Measurements from ENCODE around the gene SLC25A48. TPM values are rescaled to one million over a fixed set of nuclear protein-coding genes. Genes with fewer than 3 reads are reported as not detected.

SLC25A48 gene
- total RNA-seq, 1 experiment from 2014 or later, result not detected

DNA sequence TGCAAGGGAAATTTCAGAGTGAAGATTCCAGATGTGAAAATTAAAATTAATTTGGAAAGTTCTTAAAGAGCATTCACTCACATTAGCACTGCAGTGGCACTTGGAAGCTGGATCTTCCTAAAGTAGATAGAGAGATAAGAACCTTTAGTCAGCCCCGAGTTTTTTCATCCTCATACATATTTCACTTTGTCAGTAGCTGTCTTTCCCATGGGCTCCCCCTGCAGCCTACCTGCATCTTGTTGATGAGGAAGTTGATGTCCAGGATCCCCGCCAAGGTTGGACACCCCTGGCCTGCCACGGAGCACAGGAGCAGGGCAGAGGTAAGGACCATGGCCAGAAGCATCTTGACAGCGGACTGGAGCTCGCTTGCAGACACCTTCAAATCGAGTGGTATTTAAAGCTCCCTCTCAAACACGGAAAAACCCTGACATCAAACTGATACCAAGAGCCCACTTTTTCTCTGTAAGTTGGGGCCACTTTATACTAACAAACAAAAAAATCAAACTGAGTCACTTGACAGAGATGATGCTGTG, 61.1 kb downstream of the SLC25A48 start, which contains the start of gene IL9:
Gene IL9, minus strand, starts transcription at position 368 of the 533 bp plus-strand sequence. Its CDS starts 25 bp downstream, at position 343.
- intact Hi-C loops (cut with micrococcal nuclease; ENCODE audit: unreplicated experiment) (no loop called here), in situ Hi-C loops (cut with HindIII; ENCODE audit: low pct_unique_long_range_greater_than_20kb, low sequenced_read_pairs) (no loop called here)
- no peak for ATAC-seq
- TF ChIP-seq POLR2AphosphoS5 (IDR thresholded peaks at IDR 0.05; ENCODE audit: low read depth, low read length), result no peak
- TF ChIP-seq, protein P1, sequence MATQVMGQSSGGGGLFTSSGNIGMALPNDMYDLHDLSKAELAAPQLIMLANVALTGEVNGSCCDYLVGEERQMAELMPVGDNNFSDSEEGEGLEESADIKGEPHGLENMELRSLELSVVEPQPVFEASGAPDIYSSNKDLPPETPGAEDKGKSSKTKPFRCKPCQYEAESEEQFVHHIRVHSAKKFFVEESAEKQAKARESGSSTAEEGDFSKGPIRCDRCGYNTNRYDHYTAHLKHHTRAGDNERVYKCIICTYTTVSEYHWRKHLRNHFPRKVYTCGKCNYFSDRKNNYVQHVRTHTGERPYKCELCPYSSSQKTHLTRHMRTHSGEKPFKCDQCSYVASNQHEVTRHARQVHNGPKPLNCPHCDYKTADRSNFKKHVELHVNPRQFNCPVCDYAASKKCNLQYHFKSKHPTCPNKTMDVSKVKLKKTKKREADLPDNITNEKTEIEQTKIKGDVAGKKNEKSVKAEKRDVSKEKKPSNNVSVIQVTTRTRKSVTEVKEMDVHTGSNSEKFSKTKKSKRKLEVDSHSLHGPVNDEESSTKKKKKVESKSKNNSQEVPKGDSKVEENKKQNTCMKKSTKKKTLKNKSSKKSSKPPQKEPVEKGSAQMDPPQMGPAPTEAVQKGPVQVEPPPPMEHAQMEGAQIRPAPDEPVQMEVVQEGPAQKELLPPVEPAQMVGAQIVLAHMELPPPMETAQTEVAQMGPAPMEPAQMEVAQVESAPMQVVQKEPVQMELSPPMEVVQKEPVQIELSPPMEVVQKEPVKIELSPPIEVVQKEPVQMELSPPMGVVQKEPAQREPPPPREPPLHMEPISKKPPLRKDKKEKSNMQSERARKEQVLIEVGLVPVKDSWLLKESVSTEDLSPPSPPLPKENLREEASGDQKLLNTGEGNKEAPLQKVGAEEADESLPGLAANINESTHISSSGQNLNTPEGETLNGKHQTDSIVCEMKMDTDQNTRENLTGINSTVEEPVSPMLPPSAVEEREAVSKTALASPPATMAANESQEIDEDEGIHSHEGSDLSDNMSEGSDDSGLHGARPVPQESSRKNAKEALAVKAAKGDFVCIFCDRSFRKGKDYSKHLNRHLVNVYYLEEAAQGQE (IDR thresholded peaks at IDR 0.05; ENCODE audit: insufficient read depth in 1 of 2, low read depth in 2 of 2, low read length in 1 of 2), result no peak
- TF ChIP-seq TCF7L2 (IDR thresholded peaks at IDR 0.05; ENCODE audit: low read depth, low read length), result no peak
- TF ChIP-seq, protein P2, sequence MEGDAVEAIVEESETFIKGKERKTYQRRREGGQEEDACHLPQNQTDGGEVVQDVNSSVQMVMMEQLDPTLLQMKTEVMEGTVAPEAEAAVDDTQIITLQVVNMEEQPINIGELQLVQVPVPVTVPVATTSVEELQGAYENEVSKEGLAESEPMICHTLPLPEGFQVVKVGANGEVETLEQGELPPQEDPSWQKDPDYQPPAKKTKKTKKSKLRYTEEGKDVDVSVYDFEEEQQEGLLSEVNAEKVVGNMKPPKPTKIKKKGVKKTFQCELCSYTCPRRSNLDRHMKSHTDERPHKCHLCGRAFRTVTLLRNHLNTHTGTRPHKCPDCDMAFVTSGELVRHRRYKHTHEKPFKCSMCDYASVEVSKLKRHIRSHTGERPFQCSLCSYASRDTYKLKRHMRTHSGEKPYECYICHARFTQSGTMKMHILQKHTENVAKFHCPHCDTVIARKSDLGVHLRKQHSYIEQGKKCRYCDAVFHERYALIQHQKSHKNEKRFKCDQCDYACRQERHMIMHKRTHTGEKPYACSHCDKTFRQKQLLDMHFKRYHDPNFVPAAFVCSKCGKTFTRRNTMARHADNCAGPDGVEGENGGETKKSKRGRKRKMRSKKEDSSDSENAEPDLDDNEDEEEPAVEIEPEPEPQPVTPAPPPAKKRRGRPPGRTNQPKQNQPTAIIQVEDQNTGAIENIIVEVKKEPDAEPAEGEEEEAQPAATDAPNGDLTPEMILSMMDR (IDR thresholded peaks at IDR 0.05), result no peak
- no peak for TF ChIP-seq SIN3A (IDR thresholded peaks at IDR 0.05; ENCODE audit: borderline replicate concordance, insufficient read depth, low read depth, low read length)
- no TSS peak for BruUV-seq (replicated peaks)
- Histone ChIP-seq H3K9me3 (ENCODE audit: control insufficient read depth, insufficient read depth, low read depth, low read length) (no peaks in the 10 kb centered on the region), H3K27me3 (ENCODE audit: control insufficient read depth, insufficient read depth, low read length) (no peaks in the 10 kb centered on the region), H3K27ac (ENCODE audit: low read length) (no peak within 1 kb of the TSS), H3K4me1 (ENCODE audit: control insufficient read depth, insufficient read depth, low read length) (no peaks in the 10 kb centered on the region), H3K36me3 (ENCODE audit: control insufficient read depth, insufficient read depth, low read length) (no peaks in the 10 kb centered on the region), H3K4me3 (ENCODE audit: low read depth in 2 of 2, low read length in 2 of 2) (no peak within 1 kb of the TSS)
- ChIA-PET POLR2A (interaction anchor here (0.7 kb wide), 1 partner anchor 9 kb away, joined by 3 read pairs; no protein-coding TSS in a partner anchor), CTCF (interaction anchor here (0.6 kb wide), 1 partner anchor 1425 kb away, joined by 5 read pairs; no protein-coding TSS in a partner anchor)
- DNase-seq (ENCODE audit: low read depth, low spot score), result no peak

DNA sequence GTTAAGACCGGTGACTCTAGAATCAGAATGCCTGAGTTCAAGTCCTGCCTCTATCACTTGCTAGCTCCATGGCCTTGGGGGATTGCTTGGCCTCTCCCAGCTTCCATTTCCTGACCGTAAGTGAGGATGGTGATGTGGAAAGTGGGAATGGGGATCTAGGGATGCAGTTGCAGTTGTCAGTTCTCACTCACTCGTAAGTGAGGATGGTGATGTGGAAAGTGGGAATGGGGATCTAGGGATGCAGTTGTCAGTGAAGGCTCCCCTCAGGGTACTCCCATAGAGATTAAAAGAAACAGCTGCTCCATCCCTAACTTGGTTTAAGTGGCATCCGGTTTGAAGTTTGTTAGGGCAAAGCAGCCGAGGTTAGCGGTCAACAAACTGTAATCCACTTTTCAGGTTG, 64.2 kb downstream of the SLC25A48 start:
- Histone ChIP-seq H3K36me3 (ENCODE audit: control insufficient read depth, insufficient read depth, low read length) (no peaks in the 10 kb centered on the region), H3K4me3 (ENCODE audit: low read depth in 2 of 2, low read length in 2 of 2) (no peak overlapping the region), H3K27me3 (ENCODE audit: control insufficient read depth, insufficient read depth, low read length) (no peaks in the 10 kb centered on the region; the same call in 1 of the 2 replicates), H3K9me3 (ENCODE audit: control insufficient read depth, insufficient read depth, low read depth, low read length) (no peaks in the 10 kb centered on the region), H3K27ac (ENCODE audit: low read length) (no peak overlapping the region), H3K4me1 (ENCODE audit: control insufficient read depth, insufficient read depth, low read length) (no peaks in the 10 kb centered on the region)
- ChIA-PET POLR2A (no interaction called here), CTCF (no interaction called here)
- intact Hi-C loops (cut with micrococcal nuclease; ENCODE audit: unreplicated experiment), result no loop called here
- in situ Hi-C loops (cut with HindIII; ENCODE audit: low pct_unique_long_range_greater_than_20kb, low sequenced_read_pairs), result no loop called here
- ATAC-seq (no peak), DNase-seq (ENCODE audit: low read depth, low spot score) (no peak)
- TF ChIP-seq TCF7L2 (IDR thresholded peaks at IDR 0.05; ENCODE audit: low read depth, low read length), result no peak
- TF ChIP-seq, protein P1 (IDR thresholded peaks at IDR 0.05; ENCODE audit: insufficient read depth in 1 of 2, low read depth in 2 of 2, low read length in 1 of 2), result no peak
- no peak for TF ChIP-seq SIN3A (IDR thresholded peaks at IDR 0.05; ENCODE audit: borderline replicate concordance, insufficient read depth, low read depth, low read length)
- TF ChIP-seq, protein P2 (IDR thresholded peaks at IDR 0.05), result no peak
- TF ChIP-seq POLR2AphosphoS5 (IDR thresholded peaks at IDR 0.05; ENCODE audit: low read depth, low read length), result no peak
- BruUV-seq (replicated peaks), result no TSS peak
